NCI-H2196 (cell line): ENCODE data around the gene LRRC46.
A peak's percentile ranks its signal among the peaks of the same experiment; 100 is the strongest.

Source experiments
- DNase-seq: peaks from one replicate; lab custom pipeline; 2025; ENCODE audit not compliant: unreplicated experiment; lab: John Stamatoyannopoulos, UW

Gene LRRC46

DNA sequence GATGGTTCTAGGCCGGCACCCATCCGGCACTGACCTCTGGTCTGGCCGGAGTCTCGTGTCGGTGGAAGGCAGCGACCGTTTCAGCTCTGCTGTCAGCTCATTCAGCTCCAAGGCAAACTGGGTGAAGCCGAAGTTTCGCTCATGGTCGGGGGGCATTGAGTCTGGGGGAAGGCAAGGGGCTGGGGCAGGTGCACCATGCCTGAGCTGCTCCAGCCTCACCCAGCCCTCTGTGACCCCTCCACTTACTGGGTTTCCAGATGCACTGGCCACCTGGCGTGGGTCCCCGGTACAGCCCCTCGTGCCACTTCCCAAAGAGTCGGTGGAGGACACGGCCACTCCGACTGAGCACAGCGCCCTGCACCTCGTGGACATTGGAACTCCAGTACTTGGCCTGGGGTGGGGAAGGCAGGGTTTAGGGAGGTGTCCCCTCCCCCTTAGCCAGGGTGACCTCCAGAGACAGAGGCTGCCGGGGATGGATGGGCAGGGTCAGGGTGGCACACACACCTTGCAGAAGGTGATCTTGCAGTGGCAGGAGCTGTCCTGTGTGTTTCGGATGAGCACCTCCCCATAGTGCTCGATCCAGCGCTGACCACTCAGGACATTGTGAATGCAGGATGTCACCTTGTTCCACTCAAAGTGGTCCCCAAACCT is 22.5 kb upstream of the LRRC46 start:
- no peak for DNase-seq

DNA sequence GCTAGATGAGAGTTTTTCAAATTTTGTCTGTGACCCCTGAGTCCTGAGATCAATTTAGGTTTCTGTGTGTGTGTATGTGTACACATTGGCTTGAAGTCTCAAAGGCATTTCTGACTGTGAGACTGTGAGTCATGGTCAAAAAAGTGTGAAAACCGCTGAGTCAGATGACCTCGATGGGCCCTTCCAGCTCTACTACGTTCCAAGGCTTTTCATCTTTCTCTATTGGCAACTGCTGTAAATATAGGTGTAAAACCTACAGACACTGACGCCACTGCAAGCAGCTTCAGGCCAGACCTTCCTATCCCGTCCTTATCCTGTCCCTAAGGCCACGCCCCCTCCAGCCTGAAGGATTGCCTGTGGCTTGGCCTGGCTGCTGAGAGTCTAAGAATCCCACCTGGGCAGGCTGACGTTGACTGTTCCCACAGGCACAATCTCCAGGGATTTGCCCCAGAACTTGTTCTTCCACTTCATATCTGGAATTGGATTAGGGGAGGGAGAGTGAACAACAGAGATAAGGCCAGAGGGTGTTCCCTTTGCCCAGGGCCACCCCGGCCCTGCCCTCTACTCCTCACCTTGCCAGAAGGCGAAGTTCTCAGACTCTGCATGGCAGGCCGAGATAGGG is 21.2 kb upstream of the LRRC46 start:
- DNase-seq, result no peak

DNA sequence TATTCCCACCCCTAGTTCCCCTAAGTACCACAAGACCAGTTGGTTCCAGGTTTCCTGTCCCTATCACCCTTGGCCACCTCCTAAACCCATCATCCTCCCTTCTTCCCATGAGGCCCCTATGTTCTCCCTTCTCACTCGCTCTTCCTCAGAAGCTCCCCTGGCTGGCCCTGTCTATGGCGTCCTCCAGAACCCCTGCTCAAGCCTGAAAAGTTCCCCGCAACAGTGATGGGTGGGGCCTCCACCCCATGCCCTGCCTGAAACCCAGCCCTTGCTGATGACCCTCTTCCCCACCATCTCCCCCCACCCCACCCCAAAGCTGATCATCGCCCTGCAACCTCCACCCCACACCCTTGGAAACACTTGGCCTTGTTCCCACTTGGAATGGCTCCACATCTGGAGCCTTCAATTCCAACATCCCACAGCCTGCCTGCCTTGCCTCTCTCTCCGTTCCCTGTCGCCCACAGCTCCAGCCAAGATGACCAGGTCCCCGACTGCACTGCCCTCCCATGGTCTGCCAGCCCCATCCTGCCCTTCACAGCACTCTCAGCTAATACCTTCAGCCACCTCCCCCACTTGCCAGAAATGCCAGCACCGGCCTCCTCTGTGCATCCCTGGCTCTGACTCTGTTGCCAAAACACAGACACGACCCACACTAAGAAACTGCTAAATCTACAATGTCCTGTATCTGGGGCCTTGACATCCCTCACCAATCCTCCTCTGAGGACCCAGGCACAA is 20.4 kb upstream of the LRRC46 start:
- no peak for DNase-seq

DNA sequence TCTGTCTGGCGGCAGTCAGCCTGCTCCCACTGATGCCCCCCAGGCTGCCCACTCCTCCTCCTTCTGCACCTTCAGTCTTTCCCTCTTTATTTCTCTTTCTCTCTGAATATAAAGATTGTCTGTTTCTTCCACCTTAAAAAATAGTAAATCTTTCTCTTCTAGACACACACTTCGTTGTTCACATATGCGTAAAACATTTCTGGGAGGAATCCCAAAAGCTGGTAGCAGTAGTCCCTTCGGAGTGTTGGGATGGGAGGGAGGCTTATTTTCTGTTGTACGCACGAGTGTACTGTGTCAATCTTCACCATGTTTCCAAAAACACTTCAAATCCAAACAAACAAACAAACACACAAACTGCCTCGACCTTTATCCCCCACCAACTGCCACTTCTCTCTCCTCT is 19.8 kb upstream of the LRRC46 start:
- DNase-seq, result no peak

DNA sequence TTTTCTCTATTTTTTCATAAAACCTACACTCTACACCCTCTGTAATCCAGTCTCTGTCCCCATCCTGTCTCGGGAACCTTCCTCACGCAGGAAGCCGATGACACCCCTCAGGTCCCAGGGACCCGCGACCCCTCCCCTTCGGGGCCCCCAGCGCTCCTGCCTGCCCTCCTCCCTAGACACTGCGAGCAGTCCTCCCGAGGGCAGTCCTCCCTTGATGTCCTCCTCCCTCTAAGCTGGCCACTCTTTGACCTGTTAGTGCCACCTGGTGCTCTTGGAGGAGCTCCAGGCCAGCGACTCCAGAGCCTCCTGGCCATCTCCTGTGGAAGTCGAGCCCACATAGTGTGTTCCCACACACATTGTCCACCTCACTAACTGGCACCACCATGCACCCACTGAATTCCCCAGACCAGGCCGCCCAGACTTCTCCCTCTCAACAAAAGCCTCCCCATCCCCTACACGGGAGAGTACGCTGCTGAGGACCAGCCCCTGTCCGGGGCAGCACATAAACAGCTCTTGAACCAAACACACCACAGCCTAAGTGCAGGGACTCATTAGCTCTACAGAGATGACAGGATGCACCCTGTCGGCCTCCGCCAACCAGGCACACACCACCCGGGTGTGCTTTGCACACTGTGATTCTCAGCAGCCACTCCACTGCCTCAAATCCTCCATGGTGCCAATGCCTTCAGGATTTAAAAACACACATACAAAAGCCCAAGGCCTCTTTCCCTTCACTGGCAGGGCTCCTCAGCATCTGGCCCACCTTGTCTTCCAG is 19.1 kb upstream of the LRRC46 start:
- no peak for DNase-seq

DNA sequence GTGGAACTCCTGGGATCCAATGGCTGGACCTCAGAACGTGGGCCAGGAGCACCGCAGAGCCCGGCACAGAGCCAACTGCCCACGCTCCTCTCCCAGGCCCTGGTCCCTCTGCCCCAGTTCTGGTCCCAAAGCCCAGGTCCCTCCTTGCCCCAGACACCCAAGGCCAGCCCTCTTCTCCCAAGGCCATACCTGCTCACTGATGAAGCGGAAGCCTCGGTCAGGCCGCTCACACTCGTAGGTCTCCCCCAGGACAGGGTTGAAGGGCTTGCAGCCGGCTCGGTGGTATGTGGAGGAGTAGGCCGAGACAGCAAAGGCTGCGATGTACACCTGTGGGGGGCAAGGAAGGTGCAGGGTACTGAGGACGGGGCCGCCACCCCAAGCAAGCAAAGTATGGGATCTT is 18.4 kb upstream of the LRRC46 start:
- DNase-seq, result no peak

DNA sequence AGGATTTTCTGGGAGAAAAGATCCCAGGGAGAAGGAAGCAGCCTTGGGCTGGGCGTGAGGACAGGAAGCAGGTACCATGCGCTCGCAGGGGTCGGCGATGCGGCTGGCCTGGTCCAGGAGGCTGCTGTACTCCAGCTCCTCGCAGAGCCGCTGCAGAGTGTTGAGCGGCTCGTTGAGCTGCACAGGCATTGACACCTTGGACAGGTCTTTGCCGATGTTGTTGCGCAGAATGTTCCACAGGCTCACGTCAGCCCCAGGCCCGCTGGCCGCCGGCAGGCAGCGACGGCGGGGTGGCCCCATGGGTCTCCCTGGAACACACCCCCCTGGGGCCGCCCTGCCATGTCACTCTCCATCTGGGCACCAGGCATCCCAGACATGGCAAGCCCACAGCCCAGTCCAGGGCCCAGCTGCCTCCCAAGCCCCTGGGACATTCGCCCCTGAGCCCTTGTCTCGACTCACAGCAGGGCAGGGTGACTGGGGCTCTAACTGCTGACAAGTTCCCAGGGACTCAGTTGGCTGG is 17.9 kb upstream of the LRRC46 start:
- DNase-seq, result no peak

DNA sequence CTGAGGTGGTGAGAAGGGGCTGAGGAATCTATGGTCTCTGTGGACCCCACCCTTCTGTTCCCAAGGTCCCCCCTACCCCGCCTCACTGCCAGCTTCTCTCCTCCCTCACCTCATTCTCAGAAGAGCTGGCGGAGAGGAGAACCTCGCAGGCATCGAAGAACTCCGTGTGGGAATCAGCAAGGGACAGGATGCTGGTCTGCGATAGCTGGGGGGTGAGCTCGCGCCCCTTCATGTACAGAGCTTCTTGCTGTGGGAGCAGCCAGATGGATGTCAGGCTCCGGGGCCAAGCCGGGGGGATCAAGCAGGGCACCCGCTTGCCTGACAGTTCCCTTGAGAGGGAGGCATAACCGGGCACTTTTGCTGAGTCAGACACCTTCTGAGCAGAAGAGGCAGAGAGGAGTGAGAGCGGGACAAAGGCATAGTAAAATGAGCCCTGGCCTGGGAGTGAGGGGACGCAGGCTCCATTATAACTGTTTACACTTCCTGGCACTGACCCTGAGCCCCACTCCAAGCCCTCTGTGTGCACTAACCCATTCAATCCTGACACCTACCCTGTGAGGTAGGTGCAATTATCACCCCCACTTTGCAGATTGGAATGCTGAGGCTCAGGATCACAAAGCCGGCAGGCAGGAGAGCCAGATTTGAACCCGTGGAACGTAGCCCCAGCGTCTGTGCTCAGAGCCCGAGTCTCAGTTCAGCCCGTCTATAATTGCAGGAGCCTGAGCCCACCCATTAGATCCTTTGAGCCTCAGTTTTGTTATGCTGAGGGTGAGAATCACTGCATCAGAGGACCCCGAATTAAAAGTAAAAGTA is 16.2 kb upstream of the LRRC46 start:
- DNase-seq, result no peak

DNA sequence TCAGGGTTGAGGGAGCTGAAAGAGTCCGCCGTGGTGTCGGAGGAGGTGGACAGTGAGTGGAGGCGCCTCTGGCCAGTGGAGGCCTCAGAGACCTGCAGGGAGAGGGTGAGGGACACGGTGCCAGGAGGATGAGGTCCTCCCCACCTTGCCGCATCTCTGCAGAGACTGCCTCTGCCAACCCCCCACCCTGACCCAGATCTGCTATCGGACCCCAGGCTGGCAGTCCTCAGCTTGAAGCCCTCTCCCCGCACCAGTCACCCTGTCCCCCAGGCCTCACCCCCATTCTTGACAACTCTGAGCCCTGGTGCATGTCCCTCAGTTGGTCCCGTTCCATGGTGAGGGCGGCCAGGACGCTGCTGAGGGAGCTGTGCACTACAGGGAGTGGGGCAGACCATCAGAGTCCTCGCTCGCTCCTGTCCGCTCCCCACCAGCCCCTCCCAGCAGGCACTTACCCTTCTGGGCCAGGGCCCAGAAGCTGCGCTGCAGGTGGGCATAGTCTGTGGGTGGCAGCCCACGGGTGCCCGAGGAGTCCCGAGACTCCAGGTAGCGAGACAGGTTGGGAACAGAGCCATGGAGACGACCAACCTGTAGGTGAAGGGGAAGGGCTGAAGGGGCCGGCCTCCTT is 15.2 kb upstream of the LRRC46 start:
- no peak for DNase-seq

DNA sequence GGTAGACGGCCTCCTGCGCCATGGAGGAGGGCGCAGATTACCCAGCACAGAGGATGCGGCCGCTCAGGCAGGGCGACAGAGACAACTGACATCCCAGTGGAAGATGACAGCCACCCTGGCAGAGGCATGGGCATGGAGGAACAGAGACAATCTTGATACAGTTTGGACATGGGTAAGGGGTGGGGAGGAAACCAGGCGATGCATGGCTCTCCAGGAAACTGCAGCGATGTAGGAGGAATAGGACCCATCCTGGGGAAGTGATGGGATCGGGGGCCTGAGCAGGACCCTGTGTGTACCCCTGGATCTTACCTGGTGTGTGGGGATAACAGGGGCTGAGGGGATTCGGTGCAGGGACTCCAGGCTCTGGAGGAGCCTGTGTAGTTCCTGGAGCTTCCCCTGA is 14.5 kb upstream of the LRRC46 start:
- no peak for DNase-seq

DNA sequence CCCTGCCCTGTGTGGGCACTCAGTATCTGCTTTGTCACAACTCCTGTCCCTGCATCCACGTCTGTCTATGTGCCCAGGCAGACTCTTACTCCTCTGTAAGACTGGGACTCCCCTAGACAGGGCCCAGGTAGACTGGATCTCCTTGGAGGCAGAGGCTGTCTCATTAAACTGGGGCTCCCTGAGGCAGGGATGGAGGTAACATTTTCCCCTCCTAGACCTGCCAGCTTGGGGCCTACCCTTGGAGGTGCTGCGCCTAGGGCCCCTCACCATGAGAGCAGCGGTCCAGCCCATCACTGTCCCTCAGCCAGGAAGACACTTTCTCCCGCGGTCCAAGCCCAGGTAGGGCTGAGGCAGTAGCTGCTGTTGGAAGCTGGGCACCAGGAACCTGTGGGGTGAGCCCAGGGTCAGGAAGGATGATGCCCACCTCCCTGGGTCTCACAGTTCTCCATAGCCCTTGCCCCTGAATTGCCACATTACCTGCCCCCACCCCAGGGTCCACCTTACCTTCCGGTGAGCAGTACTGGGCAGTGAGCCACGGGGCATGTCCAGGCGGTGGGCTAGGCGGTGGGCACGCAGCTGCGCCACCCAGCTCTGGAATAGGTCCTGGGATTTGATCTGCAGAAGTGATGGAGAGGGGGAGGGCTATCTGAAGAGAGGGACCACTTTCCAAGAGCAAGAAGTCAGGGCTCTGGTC is 13.3 kb upstream of the LRRC46 start:
- DNase-seq, result no peak

DNA sequence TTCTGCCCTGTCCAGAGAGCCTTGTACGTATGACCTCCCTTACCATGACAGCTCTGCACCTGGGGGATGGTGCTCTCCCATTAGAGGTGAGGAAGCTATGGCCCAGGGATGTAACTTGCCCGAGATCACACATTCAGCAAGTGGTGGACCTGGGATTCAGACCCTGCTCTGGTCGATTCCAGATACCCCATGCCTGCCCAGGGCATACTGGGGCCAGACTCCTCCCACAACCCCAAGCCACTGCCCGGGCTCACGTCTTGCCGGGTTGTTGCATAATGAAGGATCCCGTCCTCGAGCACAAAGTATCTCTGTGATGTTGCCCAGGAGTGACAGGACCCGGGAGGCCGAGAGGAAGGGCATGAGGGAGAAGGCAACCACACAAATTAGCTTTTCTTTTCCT is 12.0 kb upstream of the LRRC46 start:
- DNase-seq, result no peak

DNA sequence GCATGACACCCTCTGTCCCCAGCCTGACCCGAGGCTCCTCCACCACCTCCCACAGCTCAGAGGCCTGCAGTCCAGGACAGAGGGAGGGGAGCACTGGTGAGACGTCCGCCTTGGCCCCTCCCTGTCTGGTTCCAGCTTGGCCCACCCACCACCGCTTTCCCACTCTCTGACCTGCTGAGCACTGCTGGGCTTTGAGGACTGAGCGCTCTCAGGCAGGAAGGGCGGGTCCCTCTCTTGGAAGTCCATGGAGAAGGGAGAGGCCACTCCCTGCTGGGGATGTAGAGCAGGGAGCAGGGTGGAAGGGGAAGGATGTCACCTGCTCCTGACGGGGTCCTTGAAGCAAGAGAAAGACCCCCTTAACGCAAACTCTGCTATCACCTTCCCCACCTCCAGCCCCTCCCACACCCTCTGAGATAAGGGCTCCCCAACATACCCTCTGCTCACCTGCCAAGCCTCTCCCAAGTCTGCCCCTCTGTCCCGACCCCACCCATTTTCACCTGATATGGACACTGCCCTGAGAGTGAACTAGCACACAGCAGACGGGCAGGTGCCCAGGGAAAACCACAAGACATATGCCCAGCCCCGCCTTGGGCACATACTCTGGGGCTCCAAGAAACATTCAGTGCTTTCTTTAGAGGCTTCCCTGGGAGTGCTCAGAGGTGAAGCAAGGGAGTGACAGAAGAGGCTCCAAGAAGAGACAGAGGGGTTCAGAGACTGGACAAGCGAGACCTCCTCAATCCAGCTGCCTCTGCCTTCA is 11.3 kb upstream of the LRRC46 start:
- no peak for DNase-seq

DNA sequence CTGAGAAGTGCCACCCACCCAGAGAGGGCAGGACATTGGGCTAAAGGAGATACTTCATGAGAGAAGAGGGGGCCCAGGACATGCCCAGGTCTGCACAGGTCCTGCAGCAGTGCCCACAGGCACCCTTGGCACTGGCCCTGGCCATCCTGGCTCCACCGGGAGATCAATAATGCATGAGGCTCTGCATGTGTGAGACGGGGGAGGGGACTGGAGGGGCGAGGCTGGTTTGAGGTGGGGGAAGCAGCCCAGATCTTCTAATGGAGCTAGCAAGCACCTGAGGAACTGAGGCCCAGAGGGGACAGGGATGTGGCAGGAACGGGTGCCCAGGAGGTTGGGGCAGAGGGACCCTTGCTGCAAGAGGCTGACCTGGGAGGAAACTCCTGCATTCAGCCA is 10.4 kb upstream of the LRRC46 start:
- DNase-seq, result no peak

DNA sequence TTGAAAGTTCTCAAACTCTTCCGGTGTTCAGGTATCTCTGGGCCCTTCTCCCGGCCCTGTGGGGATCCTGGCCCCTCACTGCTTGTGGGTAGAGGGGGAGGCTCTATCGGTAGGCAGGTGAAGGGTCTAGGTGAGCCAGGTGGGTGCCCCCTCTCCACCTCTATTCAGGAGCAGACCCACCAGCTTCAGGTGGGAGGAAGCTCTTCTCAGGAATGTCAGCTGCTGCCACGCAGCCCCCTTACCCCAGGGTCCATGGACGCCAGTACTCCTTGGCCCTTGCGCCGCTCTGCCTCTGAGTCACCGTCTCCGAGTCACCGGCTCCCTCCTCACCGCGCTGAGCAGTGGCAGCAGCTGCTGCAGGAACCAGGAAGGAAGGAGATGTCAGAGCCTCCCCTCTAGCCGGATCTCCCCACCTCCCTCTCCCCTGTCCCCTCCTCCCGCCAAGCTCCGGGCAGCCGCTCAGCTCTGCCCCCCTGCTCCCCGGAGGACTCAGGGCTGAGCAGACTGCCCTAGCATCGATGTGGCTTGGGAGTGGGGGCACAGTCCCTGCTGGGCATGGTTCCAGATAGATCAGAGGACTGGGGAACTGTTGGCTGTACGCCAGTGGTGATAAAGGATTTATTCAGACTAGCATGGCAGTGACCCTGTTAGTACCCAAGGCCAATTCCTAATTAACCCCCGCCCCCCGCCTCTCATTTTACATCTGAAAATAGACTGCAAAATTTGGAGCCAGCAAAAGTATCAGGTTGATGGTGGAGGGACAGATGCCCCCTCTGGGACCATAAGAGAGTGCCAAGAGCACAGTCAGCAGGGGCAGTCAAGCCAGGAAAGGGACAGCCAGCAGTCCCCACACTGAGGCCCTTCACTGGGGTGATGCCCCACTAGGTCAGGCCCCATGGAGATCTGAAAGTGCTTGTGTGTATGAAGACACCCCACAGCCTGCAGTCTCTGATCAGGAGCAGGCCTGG is 9.8 kb upstream of the LRRC46 start, which contains the start of gene OSBPL7:
TSS of gene OSBPL7 (minus strand) at position 371 of the 968 bp plus-strand sequence. CDS start 1,516 bp downstream, outside the sequence.
- DNase-seq, result peak; percentile 83

DNA sequence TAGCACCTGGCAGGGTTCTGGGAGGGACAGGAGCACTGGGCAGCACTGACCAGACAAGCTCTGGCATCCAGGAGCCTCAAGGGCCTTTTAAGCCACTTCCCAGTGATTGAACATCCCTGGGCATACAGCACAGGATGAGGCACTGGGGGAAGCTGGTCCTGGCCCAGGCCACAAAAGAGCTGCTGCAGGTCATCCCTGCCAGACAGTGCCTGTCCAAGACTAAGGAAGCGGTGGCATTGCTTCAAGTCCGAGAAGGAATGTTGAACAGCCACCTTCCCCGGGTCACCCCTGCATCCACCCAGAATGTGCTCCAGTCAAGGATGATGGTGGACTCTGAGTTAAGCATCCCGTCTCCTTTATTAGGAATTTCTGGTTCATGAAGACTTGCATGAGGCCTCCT is 8.7 kb upstream of the LRRC46 start:
- DNase-seq, result no peak

DNA sequence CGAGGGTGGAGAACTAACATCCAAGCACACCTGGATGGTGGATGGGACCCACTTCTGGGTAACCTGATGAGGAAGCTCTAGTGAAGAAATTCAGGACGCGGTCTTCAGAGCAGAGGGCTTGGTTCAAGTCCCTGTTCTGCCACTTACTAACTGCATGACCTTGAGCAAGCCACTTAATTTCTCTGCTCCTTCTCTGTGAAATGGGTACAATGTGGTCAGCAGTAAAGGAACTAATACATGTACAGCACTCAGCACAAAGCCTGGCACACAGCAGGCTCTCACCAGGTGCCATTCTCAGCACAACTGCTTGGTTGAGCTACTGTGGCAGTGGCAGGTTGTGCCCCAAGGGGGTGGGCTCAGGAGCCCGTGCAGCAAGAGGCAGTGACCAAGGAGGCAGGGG is 8.0 kb upstream of the LRRC46 start:
- no peak for DNase-seq

DNA sequence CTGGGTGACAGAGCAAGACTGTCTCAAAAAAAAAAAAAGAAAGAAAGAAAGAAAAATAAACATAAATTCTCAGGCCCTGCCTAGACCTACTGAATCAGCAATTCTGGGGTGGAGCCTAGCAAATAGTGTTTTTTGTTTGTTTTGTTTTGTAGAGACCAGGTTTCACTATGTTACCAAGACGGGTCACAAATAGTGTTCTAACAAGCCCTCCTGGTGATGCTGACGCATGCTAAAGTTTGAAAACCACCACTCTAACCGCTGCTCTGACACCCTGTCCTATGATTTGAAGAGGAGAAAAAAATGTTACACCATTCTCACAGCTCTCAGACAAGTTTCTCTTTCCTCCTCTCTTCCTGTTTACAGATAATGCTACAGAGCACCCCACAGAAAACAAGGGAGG is 1.6 kb upstream of the LRRC46 start:
- no peak for DNase-seq
